GM23248 (cell line): ENCODE data around the gene FAM72A.
"Not testable (repeated sequence)": the region's sequence is repeated elsewhere in the genome, so short reads cannot be mapped to it uniquely, and the experiment has no call there.

ENCODE experiments used
- EZH2 ChIP-seq: fragments of 200-600 bp; sonication (generic); IDR thresholded peaks from 2 replicates; pipeline ENCODE4 v1.6.1; 2018; ENCODE audit warnings: antibody characterized with exemption, mild to moderate bottlenecking; ENCODE audit not compliant: insufficient read depth, poor library complexity, severe bottlenecking
- EZH2phosphoT487 ChIP-seq: fragments of 200-600 bp; sonication (generic); IDR thresholded peaks from 2 replicates; pipeline ENCODE4 v1.6.1; 2018; ENCODE audit warnings: antibody characterized with exemption, moderate library complexity, mild to moderate bottlenecking, low read depth; ENCODE audit not compliant: insufficient read depth

- TF ChIP-seq EZH2, EZH2phosphoT487: not testable (repeated sequence)
Measured at GRCh38 chr1:206186826-206187225, 15.8 kb downstream of the FAM72A start.
